Measurements from ENCODE around the gene NEUROD6. TPM values are rescaled to one million over a fixed set of nuclear protein-coding genes. Genes with fewer than 3 reads are reported as not detected.

Gene NEUROD6
- total RNA-seq, 1 donor from 2014 or later: not detected

GRCh38 chr7:31312889-31313288, 27.6 kb downstream of the NEUROD6 start:
- Histone ChIP-seq H3K4me1 (no peaks in the 10 kb centered on the region), H3K4me3 (no peak overlapping the region), H3K36me3 (no peaks in the 10 kb centered on the region), H3K27ac (no peak overlapping the region), H3K27me3 (no peaks in the 10 kb centered on the region), H3K9me3 (no peaks in the 10 kb centered on the region)
- TF ChIP-seq CTCF (IDR thresholded peaks at IDR 0.05): no peak
- no peak for DNase-seq (ENCODE audit: extremely low spot score in 2 of 2)
- intact Hi-C loops (cut with DNase I): no loop called here

- no peak for TF ChIP-seq POLR2AphosphoS5 (IDR thresholded peaks at IDR 0.05; ENCODE audit: insufficient read depth in 1 of 2, low read depth in 1 of 2)
- TF ChIP-seq CTCF (IDR thresholded peaks at IDR 0.05): no peak
- TF ChIP-seq POLR2A (IDR thresholded peaks at IDR 0.05): no peak
- Histone ChIP-seq H3K4me3 (no peak overlapping the region), H3K4me1 (no peaks in the 10 kb centered on the region), H3K27ac (no peak overlapping the region), H3K27me3 (no peaks in the 10 kb centered on the region), H3K9me3 (no peaks in the 10 kb centered on the region), H3K36me3 (no peaks in the 10 kb centered on the region)
- intact Hi-C loops (cut with DNase I): no loop called here
- no peak for DNase-seq (ENCODE audit: extremely low spot score in 2 of 2)
Observed at GRCh38 chr7:31311552-31311951, 29.0 kb downstream of the NEUROD6 start.

- no peaks in the 10 kb centered on the region for H3K27me3 ChIP-seq
- intact Hi-C loops (cut with DNase I): no loop called here
- H3K27ac ChIP-seq: no peak overlapping the region
- no peak overlapping the region for H3K4me3 ChIP-seq
- no peaks in the 10 kb centered on the region for H3K36me3 ChIP-seq
- no peaks in the 10 kb centered on the region for H3K9me3 ChIP-seq
- TF ChIP-seq CTCF (IDR thresholded peaks at IDR 0.05) (no peak), POLR2AphosphoS5 (IDR thresholded peaks at IDR 0.05; ENCODE audit: insufficient read depth in 1 of 2, low read depth in 1 of 2) (no peak), POLR2A (IDR thresholded peaks at IDR 0.05) (no peak)
- DNase-seq (ENCODE audit: extremely low spot score in 2 of 2): no peak
- H3K4me1 ChIP-seq: no peaks in the 10 kb centered on the region
Observed at GRCh38 chr7:31310321-31310935, 30.1 kb downstream of the NEUROD6 start.

- H3K4me1 ChIP-seq: no peaks in the 10 kb centered on the region
- H3K27ac ChIP-seq: no peak overlapping the region
- no peak for DNase-seq (ENCODE audit: extremely low spot score in 2 of 2)
- H3K9me3 ChIP-seq: no peaks in the 10 kb centered on the region
- no peak overlapping the region for H3K4me3 ChIP-seq
- H3K36me3 ChIP-seq: no peaks in the 10 kb centered on the region
- intact Hi-C loops (cut with DNase I): no loop called here
- no peak for TF ChIP-seq CTCF (IDR thresholded peaks at IDR 0.05)
- no peak for TF ChIP-seq POLR2A (IDR thresholded peaks at IDR 0.05)
- TF ChIP-seq POLR2AphosphoS5 (IDR thresholded peaks at IDR 0.05; ENCODE audit: insufficient read depth in 1 of 2, low read depth in 1 of 2): no peak
- no peaks in the 10 kb centered on the region for H3K27me3 ChIP-seq
Observed at GRCh38 chr7:31309407-31309806, 31.1 kb downstream of the NEUROD6 start.

- Histone ChIP-seq H3K4me1 (no peaks in the 10 kb centered on the region), H3K27ac (no peak overlapping the region), H3K27me3 (no peaks in the 10 kb centered on the region), H3K4me3 (no peak overlapping the region), H3K9me3 (no peaks in the 10 kb centered on the region), H3K36me3 (no peaks in the 10 kb centered on the region)
- DNase-seq (ENCODE audit: extremely low spot score in 2 of 2): no peak
- TF ChIP-seq POLR2AphosphoS5 (IDR thresholded peaks at IDR 0.05; ENCODE audit: insufficient read depth in 1 of 2, low read depth in 1 of 2) (no peak), CTCF (IDR thresholded peaks at IDR 0.05) (no peak), POLR2A (IDR thresholded peaks at IDR 0.05) (no peak)
- intact Hi-C loops (cut with DNase I): no loop called here
Observed at GRCh38 chr7:31308652-31309051, 31.9 kb downstream of the NEUROD6 start.

All from vagina (tissue), 2 donors.